GM19463 (cell line): ENCODE measurements around the gene MUC5AC.
"Not testable (repeated sequence)": the region's sequence is repeated elsewhere in the genome, so short reads cannot be mapped to it uniquely, and the experiment has no call there.

Source experiments
- ATAC-seq: cut with Tn5 transposase; IDR thresholded peaks from one replicate; pipeline ENCODE4 v1.9.1; 2021; ENCODE audit warnings: mild to moderate bottlenecking, moderate library complexity; ENCODE audit not compliant: unreplicated experiment

The MUC5AC gene, protein sequence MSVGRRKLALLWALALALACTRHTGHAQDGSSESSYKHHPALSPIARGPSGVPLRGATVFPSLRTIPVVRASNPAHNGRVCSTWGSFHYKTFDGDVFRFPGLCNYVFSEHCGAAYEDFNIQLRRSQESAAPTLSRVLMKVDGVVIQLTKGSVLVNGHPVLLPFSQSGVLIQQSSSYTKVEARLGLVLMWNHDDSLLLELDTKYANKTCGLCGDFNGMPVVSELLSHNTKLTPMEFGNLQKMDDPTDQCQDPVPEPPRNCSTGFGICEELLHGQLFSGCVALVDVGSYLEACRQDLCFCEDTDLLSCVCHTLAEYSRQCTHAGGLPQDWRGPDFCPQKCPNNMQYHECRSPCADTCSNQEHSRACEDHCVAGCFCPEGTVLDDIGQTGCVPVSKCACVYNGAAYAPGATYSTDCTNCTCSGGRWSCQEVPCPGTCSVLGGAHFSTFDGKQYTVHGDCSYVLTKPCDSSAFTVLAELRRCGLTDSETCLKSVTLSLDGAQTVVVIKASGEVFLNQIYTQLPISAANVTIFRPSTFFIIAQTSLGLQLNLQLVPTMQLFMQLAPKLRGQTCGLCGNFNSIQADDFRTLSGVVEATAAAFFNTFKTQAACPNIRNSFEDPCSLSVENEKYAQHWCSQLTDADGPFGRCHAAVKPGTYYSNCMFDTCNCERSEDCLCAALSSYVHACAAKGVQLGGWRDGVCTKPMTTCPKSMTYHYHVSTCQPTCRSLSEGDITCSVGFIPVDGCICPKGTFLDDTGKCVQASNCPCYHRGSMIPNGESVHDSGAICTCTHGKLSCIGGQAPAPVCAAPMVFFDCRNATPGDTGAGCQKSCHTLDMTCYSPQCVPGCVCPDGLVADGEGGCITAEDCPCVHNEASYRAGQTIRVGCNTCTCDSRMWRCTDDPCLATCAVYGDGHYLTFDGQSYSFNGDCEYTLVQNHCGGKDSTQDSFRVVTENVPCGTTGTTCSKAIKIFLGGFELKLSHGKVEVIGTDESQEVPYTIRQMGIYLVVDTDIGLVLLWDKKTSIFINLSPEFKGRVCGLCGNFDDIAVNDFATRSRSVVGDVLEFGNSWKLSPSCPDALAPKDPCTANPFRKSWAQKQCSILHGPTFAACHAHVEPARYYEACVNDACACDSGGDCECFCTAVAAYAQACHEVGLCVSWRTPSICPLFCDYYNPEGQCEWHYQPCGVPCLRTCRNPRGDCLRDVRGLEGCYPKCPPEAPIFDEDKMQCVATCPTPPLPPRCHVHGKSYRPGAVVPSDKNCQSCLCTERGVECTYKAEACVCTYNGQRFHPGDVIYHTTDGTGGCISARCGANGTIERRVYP (N-terminal part only)

DNA sequence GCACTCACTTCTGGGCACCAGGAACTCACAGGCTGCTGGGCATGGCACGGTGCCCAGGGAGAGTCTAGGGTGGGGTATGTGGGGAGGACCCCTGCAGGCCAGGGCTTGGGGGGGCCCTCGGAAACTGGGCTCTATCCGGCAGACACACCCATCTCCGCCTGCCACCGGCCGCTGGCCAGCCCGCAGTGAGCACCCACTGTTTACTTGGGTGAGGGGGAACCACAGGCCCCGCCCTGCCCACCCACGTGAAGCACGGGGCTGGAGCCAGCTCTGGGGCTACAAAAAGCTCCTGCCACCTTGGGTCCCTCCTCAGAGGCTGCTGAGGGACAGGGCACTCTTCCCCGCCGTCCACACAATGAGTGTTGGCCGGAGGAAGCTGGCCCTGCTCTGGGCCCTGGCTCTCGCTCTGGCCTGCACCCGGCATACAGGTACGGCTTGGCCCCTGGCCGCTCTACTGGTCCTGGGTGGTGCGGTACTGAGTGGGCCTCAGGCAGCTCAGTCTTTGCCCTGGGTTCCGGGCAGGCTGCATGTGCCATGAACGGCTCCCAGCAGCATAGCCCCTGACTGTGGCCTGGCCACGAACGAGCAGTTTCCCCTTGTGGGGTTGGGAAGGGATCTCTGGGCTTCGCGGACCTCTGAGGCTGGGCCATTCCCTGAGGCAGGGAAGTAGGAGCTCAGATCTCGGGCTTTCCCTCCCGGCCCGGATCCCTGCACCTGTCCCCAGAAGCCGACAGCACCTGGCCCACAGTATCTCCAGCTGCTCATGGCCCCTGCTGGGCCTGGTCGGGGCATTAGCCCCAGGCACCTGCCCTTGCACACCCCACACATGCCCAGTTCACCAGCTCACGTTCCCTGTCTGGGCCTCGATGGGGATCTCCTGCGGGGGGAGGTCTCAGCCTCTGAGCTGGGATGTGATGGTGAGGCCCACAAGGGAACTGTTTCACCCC is at the start of gene MUC5AC:
Gene MUC5AC (plus strand): TSS at position 309 of the 947 bp plus-strand sequence. CDS start 47 bp downstream, at position 356.
- ATAC-seq = no peak

DNA sequence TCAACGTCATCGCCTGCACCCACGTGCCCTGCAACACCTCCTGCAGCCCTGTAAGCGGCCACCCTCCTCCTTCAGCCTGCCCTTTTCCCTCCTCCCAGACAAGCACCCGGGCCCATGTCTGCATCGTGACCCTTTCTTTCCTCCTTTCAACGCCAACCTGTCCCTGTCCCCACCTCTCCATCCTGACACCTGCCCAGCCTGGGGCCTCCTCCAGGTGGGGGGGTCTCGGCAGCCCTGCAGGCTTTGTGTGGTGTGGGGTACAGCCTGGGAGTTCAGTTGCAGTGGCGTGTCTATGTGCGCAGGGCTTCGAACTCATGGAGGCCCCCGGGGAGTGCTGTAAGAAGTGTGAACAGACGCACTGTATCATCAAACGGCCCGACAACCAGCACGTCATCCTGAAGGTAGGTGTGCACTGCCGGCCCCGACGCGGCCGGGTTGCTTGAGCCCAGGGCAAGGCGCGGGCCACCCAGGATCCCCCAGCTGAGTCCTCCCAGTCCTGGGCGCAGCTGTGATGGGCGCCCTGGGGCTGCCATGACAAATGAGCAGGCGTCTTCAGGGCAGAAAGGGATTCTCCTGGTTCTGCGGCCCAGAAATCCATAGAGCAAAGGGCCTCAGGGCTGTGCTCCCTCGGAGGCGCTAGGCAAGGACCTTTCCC is 49.4 kb upstream of the MUC5AC start:
- no peak for ATAC-seq

DNA sequence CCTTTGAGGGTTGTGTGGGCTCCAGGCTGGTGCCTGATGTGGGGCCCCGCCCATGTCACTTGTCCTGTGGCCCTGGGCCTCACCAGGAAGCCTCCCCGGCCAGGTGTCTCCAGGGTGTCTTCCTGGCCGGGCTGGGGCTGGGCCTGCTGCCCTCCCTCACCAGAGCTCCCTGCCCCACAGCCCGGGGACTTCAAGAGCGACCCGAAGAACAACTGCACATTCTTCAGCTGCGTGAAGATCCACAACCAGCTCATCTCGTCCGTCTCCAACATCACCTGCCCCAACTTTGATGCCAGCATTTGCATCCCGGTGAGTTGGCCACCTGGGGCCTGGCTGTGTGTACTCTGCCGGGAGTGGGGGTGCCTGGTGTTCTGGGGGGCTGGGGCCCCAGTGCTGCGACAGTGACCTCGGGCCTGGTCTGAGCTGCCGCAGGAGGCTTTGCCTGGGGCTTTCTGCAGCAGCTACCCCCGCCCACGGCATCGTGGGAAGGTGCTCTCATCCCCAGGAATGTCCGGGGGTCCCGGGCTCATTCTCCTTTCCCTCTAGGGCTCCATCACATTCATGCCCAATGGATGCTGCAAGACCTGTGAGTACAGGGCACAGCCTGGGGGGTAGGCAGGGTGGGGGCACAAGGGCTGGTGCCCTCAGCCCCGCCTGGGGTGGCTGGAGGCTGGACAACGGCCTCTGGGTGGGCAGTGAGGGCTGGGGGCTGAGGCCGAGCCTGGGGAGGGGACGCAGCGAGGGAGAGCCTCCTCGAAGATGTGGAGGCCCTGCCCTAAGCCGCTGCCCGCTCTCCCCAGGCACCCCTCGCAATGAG is 48.4 kb upstream of the MUC5AC start:
- ATAC-seq = no peak

DNA sequence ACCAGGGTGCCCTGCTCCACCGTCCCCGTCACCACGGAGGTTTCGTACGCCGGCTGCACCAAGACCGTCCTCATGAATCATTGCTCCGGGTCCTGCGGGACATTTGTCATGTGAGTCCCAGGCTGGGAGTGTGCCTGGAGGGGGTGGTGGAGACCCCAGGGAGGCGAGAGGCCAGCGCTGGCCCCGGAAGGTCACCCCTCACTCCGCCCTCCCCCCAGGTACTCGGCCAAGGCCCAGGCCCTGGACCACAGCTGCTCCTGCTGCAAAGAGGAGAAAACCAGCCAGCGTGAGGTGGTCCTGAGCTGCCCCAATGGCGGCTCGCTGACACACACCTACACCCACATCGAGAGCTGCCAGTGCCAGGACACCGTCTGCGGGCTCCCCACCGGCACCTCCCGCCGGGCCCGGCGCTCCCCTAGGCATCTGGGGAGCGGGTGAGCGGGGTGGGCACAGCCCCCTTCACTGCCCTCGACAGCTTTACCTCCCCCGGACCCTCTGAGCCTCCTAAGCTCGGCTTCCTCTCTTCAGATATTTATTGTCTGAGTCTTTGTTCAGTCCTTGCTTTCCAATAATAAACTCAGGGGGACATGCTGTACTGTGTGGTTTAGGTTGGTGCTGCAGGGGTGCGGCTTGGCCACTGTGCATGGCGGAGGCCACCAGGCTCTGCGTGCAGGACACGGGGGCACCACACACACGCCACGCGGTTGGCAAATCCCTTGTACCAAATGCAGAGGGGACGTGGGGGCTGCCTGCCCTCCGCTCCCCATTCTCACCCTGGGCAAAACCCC is 47.6 kb upstream of the MUC5AC start:
- no peak for ATAC-seq

DNA sequence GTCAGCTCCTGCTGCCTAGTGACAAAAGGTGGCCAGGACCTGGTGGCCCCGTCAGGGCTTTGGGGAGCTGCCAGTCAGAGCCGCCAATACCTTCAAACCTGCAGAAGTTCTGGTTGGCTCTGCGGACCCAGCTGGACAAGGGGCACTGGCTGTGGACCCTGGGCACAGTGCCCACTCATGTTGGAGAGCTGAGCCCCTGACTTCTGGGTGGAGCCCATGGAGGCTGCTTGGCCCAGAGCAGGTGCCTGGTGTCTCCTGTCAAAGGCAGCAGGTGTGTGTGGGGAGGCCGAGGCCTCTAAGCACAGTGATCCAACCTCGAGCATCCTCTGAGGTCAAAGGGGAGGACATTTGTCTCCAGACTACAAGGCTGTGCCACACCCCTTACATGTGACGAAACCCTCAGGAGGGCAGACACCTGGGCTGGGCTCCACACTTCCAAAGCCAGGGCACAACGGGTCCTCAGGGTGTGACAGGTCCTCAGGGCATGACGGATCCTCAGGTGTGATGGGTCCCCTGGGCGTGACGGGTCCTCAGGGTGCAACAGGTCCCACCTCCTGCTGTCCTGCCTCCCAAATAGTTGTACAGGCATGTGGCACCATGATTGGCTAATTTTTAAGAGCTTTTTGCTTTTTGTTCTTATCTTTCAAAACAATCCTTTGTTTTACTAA is 46.1 kb upstream of the MUC5AC start:
- ATAC-seq = no peak

DNA sequence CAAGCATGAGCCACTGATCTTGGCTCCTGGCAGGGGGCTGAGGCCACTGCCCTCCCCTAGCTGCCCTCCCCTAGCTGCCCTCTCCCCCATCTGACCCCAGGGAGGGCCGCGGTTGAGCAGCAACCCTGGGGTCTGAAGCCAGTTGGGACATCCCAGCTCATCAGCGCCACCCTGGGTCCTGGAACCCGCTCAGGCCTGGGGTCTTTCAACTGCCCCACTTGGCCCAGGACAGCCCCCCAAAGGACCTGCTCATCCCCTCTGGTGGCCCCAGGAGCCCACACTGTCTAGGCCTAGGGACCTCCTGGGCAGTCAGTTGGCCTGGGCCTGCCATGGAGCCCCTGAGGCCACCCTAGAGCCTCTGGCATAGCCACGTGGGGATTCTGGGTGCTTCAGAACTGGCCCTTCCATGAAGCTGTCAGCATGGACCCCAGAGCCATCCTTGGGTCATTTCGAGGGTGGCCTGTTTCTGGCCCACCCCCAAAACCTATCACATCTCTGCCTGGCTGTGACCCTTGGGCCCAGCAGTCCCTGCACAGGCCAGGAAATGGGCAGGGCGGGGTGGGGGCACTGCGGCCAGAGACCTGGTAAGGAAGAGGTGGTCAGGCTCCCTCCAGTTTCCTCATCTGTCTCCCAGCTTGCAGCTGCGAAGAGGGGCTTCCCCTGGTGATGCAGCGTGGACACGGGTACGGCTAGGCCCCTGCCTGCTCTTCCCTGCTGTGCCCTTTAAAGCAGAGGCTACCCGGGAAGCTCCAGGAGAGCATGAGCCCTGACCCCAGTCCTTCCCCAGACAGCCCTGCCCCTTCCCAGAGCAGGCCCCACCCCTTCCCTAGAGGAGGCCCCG is 45.2 kb upstream of the MUC5AC start:
- ATAC-seq = no peak

DNA sequence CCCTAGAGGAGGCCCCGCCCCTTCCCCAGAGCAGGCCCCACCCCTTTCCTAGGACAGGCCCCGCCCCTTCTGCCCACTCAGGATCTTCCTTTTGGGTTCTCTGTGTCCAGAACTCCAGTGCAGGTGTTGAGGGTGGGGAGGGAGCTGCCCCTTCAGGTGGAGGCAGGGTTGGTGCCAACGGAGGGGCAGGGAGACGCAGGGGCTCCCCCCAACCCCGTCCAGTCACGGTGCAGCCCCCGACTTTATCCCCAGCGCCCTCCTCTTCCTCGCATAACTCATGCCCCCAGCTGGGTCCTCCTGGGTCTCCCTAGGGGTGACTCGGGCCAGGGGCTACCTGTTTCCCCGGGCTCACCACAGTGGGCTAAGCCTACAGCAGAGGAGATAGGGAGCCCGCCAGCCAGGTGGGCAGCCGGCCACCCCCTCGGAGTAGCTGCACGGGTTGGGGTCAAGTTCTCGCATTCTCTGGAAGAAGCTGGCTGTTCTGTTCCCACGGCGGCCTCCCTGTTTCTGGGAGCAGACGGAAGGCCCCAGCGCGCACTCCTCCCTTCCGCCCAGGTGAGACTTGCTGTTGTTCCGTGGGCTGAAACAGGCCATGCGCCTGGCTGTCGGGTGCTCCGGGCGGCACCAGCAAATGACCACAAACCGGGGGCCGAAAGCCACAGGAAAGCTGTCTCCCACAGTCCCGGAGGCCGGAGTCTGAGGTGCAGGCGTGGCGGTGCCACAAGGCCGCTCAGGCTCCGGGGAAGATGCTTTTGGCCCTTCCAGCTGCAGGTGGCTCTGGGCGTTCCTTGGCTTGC is 44.1 kb upstream of the MUC5AC start:
- no peak for ATAC-seq

DNA sequence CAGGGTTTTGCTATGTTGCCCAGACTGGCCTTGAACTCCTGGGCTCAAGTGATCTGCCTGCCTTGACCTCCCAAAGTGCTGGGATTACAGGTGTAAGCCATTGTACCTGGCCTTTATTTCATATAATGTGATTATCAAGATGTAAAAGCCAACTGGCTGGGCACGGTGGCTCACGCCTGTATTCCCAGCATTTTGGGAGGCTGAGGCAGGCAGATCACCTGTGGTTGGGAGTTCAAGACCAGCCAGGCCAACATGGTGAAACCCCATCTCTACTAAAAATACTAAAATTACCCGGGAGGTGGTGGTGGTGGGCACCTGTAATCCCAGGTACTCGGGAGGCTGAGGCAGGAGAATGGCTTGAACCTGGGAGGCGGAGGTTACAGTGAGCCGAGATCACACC is 42.5 kb upstream of the MUC5AC start:
- ATAC-seq = not testable (repeated sequence)

DNA sequence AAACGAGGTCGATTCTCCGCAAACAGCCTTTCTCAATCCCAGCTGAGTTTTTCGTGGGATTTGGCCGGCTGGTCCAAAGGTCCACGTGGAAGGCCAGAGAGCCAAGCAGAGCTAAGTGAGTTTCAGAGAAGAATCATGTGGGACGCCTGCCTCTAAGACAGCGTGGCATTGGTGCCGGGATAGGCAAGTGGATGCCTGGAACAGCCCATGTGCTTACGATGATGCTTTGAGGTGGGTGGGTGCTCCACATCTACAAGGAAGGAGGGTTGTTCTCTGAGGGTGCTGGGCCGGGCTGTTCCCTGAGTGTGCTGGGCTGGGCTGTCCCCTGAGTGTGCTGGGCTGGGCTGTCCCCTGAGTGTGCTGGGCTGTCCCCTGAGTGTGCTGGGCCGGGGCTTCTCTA is 41.6 kb upstream of the MUC5AC start:
- no peak for ATAC-seq

DNA sequence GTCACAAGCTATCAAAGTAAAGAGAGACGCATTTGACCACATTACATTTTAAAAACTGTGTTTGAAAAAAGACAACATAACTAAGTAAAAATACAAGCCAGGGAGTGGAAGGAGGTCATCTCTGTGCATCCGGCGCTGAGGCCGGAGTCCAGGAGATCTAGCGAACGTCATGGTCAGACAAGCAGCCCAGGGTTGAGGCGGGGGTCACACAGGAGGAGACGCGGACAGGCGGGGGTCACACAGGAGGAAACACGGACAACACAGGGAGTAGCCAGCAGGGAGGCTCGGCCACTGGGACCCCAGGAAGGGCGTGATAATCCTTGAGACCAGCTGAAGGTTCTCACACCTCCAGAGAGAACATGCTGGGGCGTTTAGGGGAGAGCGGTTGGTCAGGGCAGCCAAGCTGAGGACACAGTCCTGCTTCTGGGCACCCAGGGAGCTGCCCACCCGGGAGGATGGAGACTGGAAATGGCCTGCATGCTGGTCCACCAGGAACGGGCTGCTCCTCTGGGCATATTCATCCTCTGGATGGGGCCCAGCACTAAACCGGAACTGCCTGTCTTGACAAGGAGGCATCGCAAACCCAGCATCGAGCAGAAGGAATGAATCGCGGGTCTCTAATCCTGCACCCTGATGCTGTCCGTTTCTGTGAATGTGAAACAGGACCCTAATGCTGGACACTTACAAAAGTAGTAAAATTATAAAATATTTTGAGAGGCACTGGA is 40.9 kb upstream of the MUC5AC start:
- no peak for ATAC-seq

DNA sequence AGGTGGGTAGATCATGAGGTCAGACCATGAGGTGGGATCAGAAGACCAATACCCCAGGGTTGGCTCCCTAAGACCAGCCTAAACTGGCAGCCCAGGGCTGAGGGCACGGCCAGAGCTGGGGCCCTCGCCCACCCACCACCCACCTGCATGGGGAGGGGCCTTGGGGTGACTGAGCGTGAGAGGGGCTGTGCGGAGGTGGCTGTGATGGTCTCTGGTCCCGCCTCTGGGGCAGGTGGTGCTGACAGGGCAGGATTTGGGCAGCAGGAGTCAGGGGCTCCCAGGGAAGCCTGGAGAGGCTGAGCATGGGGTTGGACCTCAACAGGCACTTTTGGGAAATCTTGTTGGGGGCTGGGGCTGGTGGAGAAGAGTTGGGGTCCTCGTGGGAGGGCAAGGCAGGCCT is 39.8 kb upstream of the MUC5AC start:
- ATAC-seq = no peak

DNA sequence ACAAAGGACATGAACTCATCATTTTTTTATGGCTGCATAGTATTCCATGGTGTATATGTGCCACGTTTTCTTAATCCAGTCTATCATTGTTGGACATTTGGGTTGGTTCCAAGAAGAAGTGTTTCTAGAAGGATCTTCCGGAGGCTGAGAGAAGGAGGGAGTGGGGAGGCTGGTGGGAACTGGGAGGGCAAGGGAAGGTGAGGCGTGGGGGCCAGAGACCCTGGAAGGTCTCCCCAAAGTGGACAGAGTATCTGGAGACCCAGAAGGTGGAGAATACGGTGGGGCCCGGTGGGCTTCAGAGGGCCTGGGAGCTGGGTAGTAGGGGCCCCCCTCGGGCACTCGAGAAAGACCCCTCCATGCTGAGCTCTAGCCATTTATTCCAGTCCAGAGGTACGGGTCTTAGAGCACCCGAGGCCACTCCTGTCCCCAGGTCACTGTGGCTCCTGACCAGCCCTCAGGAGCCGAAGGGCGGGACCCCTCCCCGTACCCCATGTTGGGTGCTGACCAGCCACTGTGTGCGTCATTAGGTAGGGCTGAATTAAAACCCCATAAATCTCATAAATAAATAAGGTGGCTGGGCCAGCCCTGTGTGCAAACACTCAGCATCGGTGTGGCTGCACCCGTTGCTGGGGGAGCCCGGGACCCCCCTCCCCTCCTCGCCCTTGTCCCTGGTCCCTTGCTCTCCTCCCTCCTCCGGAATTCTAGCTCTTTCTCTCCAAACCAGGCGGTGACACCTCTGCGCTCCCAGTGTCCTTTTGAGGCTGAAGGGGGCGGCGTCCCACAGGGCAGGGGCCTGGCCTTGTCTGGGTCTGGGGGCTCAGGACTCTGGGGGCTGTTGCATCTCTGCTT is 38.8 kb upstream of the MUC5AC start:
- ATAC-seq = no peak

DNA sequence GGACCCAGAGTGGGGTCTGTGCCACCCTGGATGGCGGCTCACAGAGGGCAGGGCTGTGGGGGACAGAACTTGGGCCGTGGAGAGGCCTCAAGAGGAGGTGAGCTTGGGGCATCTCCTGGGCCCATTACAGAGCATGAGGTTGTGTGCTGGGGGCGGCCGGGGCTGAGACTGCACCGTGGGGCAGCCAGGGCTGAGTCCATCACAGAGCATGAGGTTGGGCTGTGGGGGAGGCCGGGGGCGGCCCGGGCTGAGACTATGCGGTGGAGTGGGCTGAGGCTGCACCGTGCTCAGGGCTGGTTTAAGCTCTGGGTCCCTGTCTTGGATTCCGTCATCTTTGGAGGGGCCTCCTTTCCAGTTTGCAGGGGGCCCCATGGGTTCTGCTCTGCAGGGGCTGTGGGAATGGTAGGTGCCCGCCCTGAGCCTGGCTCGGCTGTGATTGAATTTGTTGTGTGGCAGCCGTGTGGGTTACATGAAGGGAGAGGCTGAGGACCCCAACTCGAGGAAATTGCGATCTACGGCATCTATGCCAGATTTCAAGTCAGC is 38.1 kb upstream of the MUC5AC start:
- ATAC-seq = no peak
